Esophagus squamous epithelium (tissue), 4 donors: ENCODE data around the gene LIME1.

Experiments
- CTCF ChIP-seq, 6 experiments: fragments of 450-650 bp in 4 of 6; fragments of 200-600 bp in 2 of 6; sonication (generic) in 2 of 6; IDR thresholded peaks; one replicate each; pipeline ENCODE4 v1.5.1; 2016 to 2019; ENCODE audit warnings: antibody characterized with exemption in 6 of 6, mild to moderate bottlenecking in 4 of 6, moderate library complexity in 4 of 6
- POLR2A ChIP-seq, 4 donors: fragments of 450-650 bp; IDR thresholded peaks; one replicate each; pipeline ENCODE4 v1.6.1; 2017; ENCODE audit warnings: antibody characterized with exemption in 4 of 4, mild to moderate bottlenecking in 4 of 4, moderate library complexity in 3 of 4

GRCh38 chr20:63734946-63735858 is 1.3 kb upstream of the LIME1 start:
- TF ChIP-seq CTCF (IDR thresholded peaks at IDR 0.05) (no peak), POLR2A (IDR thresholded peaks at IDR 0.05) (no peak)
